Measurements from ENCODE around the gene CDC37L1. TPM values are rescaled to one million over a fixed set of nuclear protein-coding genes. Genes with fewer than 3 reads are reported as not detected.
A peak's percentile ranks its signal among the peaks of the same experiment; 100 is the strongest.

Gene CDC37L1
- total RNA-seq, 1 donor from 2014 or later: 10.7 TPM

- Mint-ChIP-seq H3K4me3 (ENCODE audit: unreplicated experiment) (peak overlapping the region; percentile 87), H3K27ac (ENCODE audit: unreplicated experiment) (no peak overlapping the region), H3K27me3 (ENCODE audit: unreplicated experiment) (peaks cover 5% of the 10 kb centered on the region), H3K36me3 (ENCODE audit: low read depth, unreplicated experiment) (peaks cover 4% of the 10 kb centered on the region), H3K4me1 (ENCODE audit: unreplicated experiment) (peaks cover 9% of the 10 kb centered on the region), H3K9me3 (ENCODE audit: unreplicated experiment) (no peaks in the 10 kb centered on the region)
- TF ChIP-seq CTCF (IDR thresholded peaks at IDR 0.05; ENCODE audit: unreplicated experiment): no peak
- DNase-seq (ENCODE audit: low spot score): peak; percentile 16
These were observed 62.2 kb downstream of the CDC37L1 start for GRCh38 chr9:4741365-4742089.

- no peak for TF ChIP-seq CTCF (IDR thresholded peaks at IDR 0.05; ENCODE audit: unreplicated experiment)
- no peaks in the 10 kb centered on the region for H3K9me3 Mint-ChIP-seq (ENCODE audit: unreplicated experiment)
- H3K36me3 Mint-ChIP-seq (ENCODE audit: low read depth, unreplicated experiment): peaks cover 4% of the 10 kb centered on the region
- peaks cover 9% of the 10 kb centered on the region for H3K4me1 Mint-ChIP-seq (ENCODE audit: unreplicated experiment)
- peaks cover 5% of the 10 kb centered on the region for H3K27me3 Mint-ChIP-seq (ENCODE audit: unreplicated experiment)
- no peak for DNase-seq (ENCODE audit: low spot score)
- H3K27ac Mint-ChIP-seq (ENCODE audit: unreplicated experiment): no peak overlapping the region
- peak overlapping the region; percentile 87 for H3K4me3 Mint-ChIP-seq (ENCODE audit: unreplicated experiment)
These were observed 62.9 kb downstream of the CDC37L1 start for GRCh38 chr9:4742246-4742645.

GRCh38 chr9:4743131-4743875 is 63.9 kb downstream of the CDC37L1 start:
- no peaks in the 10 kb centered on the region for H3K9me3 Mint-ChIP-seq (ENCODE audit: unreplicated experiment)
- no peak for DNase-seq (ENCODE audit: low spot score)
- H3K36me3 Mint-ChIP-seq (ENCODE audit: low read depth, unreplicated experiment): peaks cover 4% of the 10 kb centered on the region
- H3K27ac Mint-ChIP-seq (ENCODE audit: unreplicated experiment): no peak overlapping the region
- H3K27me3 Mint-ChIP-seq (ENCODE audit: unreplicated experiment): peaks cover 5% of the 10 kb centered on the region
- no peak for TF ChIP-seq CTCF (IDR thresholded peaks at IDR 0.05; ENCODE audit: unreplicated experiment)
- peaks cover 9% of the 10 kb centered on the region for H3K4me1 Mint-ChIP-seq (ENCODE audit: unreplicated experiment)
- no peak overlapping the region for H3K4me3 Mint-ChIP-seq (ENCODE audit: unreplicated experiment)

- Mint-ChIP-seq H3K27ac (ENCODE audit: unreplicated experiment) (no peak overlapping the region), H3K4me1 (ENCODE audit: unreplicated experiment) (no peaks in the 10 kb centered on the region), H3K9me3 (ENCODE audit: unreplicated experiment) (no peaks in the 10 kb centered on the region), H3K27me3 (ENCODE audit: unreplicated experiment) (no peaks in the 10 kb centered on the region), H3K36me3 (ENCODE audit: low read depth, unreplicated experiment) (no peaks in the 10 kb centered on the region), H3K4me3 (ENCODE audit: unreplicated experiment) (no peak overlapping the region)
- DNase-seq (ENCODE audit: low spot score): no peak
- TF ChIP-seq CTCF (IDR thresholded peaks at IDR 0.05; ENCODE audit: unreplicated experiment): no peak
These were observed 67.1 kb downstream of the CDC37L1 start for GRCh38 chr9:4746278-4747030.

All from endothelial cell (in vitro differentiated cells).